CD4-positive, alpha-beta memory T cell (primary cell): ENCODE results near the gene TUBGCP2. TPM values are rescaled to one million over a fixed set of nuclear protein-coding genes. Genes with fewer than 3 reads are reported as not detected.

Source experiments
- CTCF ChIA-PET: fragments of 350-600 bp; sonication (Branson Sonifier 250); formaldehyde crosslinking; loops from one replicate; lab custom pipeline; 2021; ENCODE audit warnings: inconsistent platforms; ENCODE audit not compliant: partially characterized antibody; lab: Charles Lee
- POLR2A ChIA-PET: fragments of 350-600 bp; sonication (Branson Sonifier 250); formaldehyde crosslinking; loops from one replicate; lab custom pipeline; 2021; ENCODE audit not compliant: partially characterized antibody; lab: Charles Lee
- DNase-seq, 5 donors: peaks; one replicate each; pipeline versions ENCODE4 v3.0.0 to v3.0.0-alpha.2; 2020 to 2022; ENCODE audit warnings: mixed read lengths in 1 of 5
- H3K27ac ChIP-seq: one replicate; pipeline ENCODE4 v1.7.0; 2013; ENCODE audit warnings: low read depth, low read length
- H3K27me3 ChIP-seq: 2 replicates; pipeline ENCODE4 v1.7.0; 2013; ENCODE audit warnings: mild to moderate bottlenecking, low read length, moderate library complexity; ENCODE audit not compliant: insufficient read depth
- H3K36me3 ChIP-seq: 2 replicates; pipeline ENCODE4 v1.7.0; 2013; ENCODE audit warnings: mild to moderate bottlenecking, low read length, moderate library complexity; ENCODE audit not compliant: insufficient read depth
- H3K4me1 ChIP-seq: 2 replicates; pipeline ENCODE4 v1.7.0; 2013; ENCODE audit warnings: mild to moderate bottlenecking, low read length, moderate library complexity; ENCODE audit not compliant: insufficient read depth
- H3K4me3 ChIP-seq, 2 donors: one replicate each; pipeline ENCODE4 v1.7.0; 2013; ENCODE audit warnings: low read length in 2 of 2, mild to moderate bottlenecking in 1 of 2
- H3K9me3 ChIP-seq, 2 donors: one replicate each; pipeline ENCODE4 v1.7.0; 2013; ENCODE audit warnings: low read length in 2 of 2, control low read depth in 1 of 2; ENCODE audit not compliant: control insufficient read depth in 1 of 2
- H3K27ac Mint-ChIP-seq, 7 donors: one replicate each; pipeline ENCODE4 v1.8.0; 2020 to 2021; ENCODE audit warnings: mixed read lengths in 7 of 7, mild to moderate bottlenecking in 6 of 7, inconsistent platforms in 3 of 7, moderate library complexity in 3 of 7
- H3K27me3 Mint-ChIP-seq, 2 donors: one replicate each; pipeline ENCODE4 v1.8.0; 2020 to 2021; ENCODE audit warnings: mixed read lengths in 2 of 2
- H3K36me3 Mint-ChIP-seq, 2 donors: one replicate each; pipeline ENCODE4 v1.8.0; 2020 to 2021; ENCODE audit warnings: mixed read lengths in 2 of 2, inconsistent platforms in 1 of 2, mild to moderate bottlenecking in 1 of 2
- H3K4me1 Mint-ChIP-seq, 4 donors: one replicate each; pipeline ENCODE4 v1.8.0; 2020 to 2021; ENCODE audit warnings: mixed read lengths in 4 of 4, mild to moderate bottlenecking in 1 of 4
- H3K4me3 Mint-ChIP-seq, 8 donors: one replicate each; pipeline ENCODE4 v1.8.0; 2020 to 2021; ENCODE audit warnings: mixed read lengths in 8 of 8, mild to moderate bottlenecking in 7 of 8, moderate library complexity in 6 of 8, inconsistent platforms in 3 of 8
- H3K9me3 Mint-ChIP-seq, 8 donors: one replicate each; pipeline ENCODE4 v1.8.0; 2020 to 2021; ENCODE audit warnings: mixed read lengths in 8 of 8, mild to moderate bottlenecking in 5 of 8, inconsistent platforms in 3 of 8, moderate library complexity in 1 of 8
- intact Hi-C: fragments of 100-400 bp; cut with micrococcal nuclease; formaldehyde crosslinking; loops from one replicate; pipeline ENCODE4 v1.15.1; 2023
- polyA plus RNA-seq, 2 donors: library from polyadenylated mRNA; unstranded; fragments of 300-500 nt; fragmentation: Illumina TruSeq; gene quantifications; one replicate each; pipeline ENCODE4 v1.2.3, GENCODE V29; 2021
- total RNA-seq, 2 experiments: library from RNA; stranded (reverse); gene quantifications; one replicate each; pipeline ENCODE4 v1.2.3, GENCODE V29; 2021

TUBGCP2 gene
- total and polyA plus RNA-seq, 4 experiments from 2014 or later: 14.1 to 74.0 (median 53.7) TPM

DNA sequence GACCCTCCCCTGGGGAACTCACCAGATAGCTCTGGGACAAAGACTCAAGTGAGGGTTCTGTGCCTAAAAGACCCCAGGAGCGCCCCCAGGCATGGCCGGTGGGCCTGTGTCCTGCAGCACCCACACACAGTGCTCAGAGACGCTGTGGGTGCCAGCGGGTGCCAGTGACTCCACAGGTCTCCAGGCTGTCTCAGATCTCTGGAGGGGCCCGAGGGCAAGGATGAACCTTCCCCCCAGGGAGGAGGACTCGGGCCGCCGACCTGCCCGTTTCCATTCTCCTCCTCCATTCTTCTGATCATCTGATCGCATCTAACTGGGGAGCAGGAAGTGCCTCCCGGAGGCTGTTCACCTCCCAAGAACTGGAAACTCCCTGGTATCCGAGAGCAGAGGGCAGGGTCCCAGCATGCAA is 33.0 kb downstream of the TUBGCP2 start:
- peak overlapping the region; percentile 94 to 98 (median 97) for H3K27ac Mint-ChIP-seq
- H3K27me3 Mint-ChIP-seq: no peaks in the 10 kb centered on the region
- peaks cover 15 to 53% (median 35%) of the 10 kb centered on the region in 4 donors for H3K4me1 Mint-ChIP-seq
- peak overlapping the region; percentile 99 for H3K27ac ChIP-seq
- peak in 4 of 5 donors; percentile 34 to 70 (median 43) for DNase-seq
- H3K9me3 ChIP-seq: no peaks in the 10 kb centered on the region
- peak overlapping the region; percentile 91 to 92 for H3K4me3 ChIP-seq
- peaks cover 0 to 33% of the 10 kb centered on the region in 2 donors for H3K36me3 Mint-ChIP-seq
- peak overlapping the region; percentile 90 to 94 (median 92) for H3K4me3 Mint-ChIP-seq
- ChIA-PET POLR2A (interaction anchor here (0.7 to 11.6 kb wide), 6 partner anchors 14 to 114 kb away, joined by 3 to 236 read pairs (median 5); partner anchors contain the start of gene CALY), CTCF (interaction anchor here (1.0 to 3.4 kb wide), 6 partner anchors 11 to 54 kb away, joined by 4 to 19 read pairs (median 6); no protein-coding TSS in a partner anchor)
- peaks cover 22% of the 10 kb centered on the region for H3K36me3 ChIP-seq
- peaks cover 50% of the 10 kb centered on the region for H3K4me1 ChIP-seq
- no peaks in the 10 kb centered on the region for H3K27me3 ChIP-seq
- intact Hi-C loops: loop anchor here (1.0 to 2.0 kb wide), 4 partner anchors 11 to 131 kb away; partner anchors contain the start of genes TUBGCP2 and ZNF511
- H3K9me3 Mint-ChIP-seq: no peaks in the 10 kb centered on the region

DNA sequence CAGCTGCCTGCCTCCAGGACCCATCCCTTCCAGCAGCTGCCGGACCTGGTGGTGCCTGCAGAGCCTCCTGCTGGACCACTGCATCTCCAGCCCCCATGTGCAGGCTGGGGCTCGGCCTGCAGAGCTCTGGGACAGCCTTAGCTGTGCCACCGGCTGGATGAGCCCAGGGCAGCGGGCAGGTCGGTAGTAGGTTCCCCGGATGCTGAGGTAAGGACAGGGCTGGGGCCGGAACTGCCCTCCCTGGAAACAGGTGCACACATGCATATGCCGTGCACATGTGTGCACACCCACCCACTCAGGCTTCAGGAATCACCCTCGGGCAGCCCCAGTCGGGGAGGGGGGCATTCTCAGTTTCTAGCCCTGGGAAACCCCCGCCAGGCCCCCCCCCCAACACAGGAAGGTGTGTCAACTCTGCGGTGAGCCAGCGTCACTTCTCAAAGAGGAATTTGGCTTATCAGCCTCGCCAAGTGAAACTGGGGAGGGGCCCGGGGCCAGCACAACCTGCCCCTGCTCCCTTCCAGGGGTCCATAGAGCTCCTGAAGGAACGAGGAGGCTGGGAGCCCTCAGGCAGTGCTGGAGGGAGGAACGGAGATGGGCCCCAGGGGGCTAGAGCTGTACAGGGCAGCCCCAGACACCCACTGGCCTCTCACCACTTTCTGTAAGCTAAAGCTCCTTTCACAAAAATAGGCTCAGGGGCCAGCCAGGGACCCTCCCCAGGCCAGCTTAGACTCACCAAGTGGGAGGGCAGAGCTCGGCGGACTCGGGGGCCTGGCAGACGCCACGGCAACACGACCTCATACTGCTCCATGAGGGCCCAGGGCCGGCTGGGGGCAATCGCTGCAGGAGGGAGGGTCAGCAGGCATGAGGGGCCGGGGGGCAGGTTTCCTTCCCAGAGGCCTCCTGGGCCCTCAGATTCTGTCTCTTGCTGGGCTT is 33.7 kb downstream of the TUBGCP2 start:
- peaks cover 29% of the 10 kb centered on the region for H3K36me3 ChIP-seq

DNA sequence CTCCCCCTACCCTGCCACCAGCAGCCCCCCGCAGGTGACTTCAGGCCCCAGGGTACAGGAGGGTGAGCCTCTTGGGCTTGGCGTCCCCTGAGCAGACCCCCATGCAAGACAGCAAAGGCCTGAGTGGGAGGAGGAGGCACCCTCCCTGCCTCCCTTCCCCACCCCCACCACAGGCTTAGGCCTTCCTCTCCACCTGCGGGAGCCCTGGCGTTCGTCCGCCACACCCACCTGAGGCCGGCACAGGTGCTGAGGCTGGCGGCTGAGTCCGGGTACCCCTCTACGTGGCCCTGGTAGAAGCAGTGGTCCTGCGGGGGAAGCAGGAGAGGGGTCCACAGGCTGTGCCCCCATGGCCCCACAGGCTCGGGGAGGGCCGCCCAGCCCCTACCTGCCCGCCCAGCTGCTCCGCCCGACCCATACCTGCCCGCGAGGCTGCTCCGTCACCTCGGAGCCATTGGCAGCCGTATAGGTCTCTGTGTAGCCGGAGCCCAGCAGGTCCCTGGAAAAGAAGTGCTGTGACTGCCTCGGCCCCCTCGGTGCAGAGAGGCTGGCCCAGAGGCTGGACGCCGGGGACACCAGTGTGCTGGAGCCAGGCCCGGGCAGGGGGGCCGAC is 35.0 kb downstream of the TUBGCP2 start:
- peaks cover 10 to 37% (median 22%) of the 10 kb centered on the region in 4 donors for H3K4me1 Mint-ChIP-seq
- H3K27me3 Mint-ChIP-seq: no peaks in the 10 kb centered on the region
- no peak overlapping the region for H3K4me3 ChIP-seq
- no peak for DNase-seq
- H3K36me3 Mint-ChIP-seq: peaks cover 0 to 34% of the 10 kb centered on the region in 2 donors
- peak overlapping the region; percentile 52 for H3K27ac ChIP-seq
- intact Hi-C loops: loop anchor here (2.0 kb wide), 1 partner anchor 13 kb away; no protein-coding TSS in a partner anchor
- H3K4me1 ChIP-seq: peaks cover 36% of the 10 kb centered on the region
- ChIA-PET POLR2A (interaction anchor here (11.6 kb wide), 1 partner anchor 12 kb away, joined by 236 read pairs; no protein-coding TSS in a partner anchor), CTCF (interaction anchor here (1.2 to 2.6 kb wide), 2 partner anchors 9 to 130 kb away, joined by 3 to 10 read pairs; no protein-coding TSS in a partner anchor)
- H3K27me3 ChIP-seq: no peaks in the 10 kb centered on the region
- H3K27ac Mint-ChIP-seq: peak overlapping the region in 4 of 7 donors; percentile 9 to 65 (median 18)
- no peaks in the 10 kb centered on the region for H3K9me3 ChIP-seq
- H3K36me3 ChIP-seq: peaks cover 40% of the 10 kb centered on the region
- peak overlapping the region in 1 of 8 donors; percentile 30 for H3K4me3 Mint-ChIP-seq
- H3K9me3 Mint-ChIP-seq: no peaks in the 10 kb centered on the region

More for the DNA sequence above, 33.7 kb downstream of the TUBGCP2 start:
- peaks cover 50% of the 10 kb centered on the region for H3K4me1 ChIP-seq
- H3K9me3 Mint-ChIP-seq: no peaks in the 10 kb centered on the region
- H3K4me1 Mint-ChIP-seq: peaks cover 15 to 51% (median 34%) of the 10 kb centered on the region in 4 donors
- H3K9me3 ChIP-seq: no peaks in the 10 kb centered on the region
- ChIA-PET POLR2A (interaction anchor here (0.7 to 11.6 kb wide), 6 partner anchors 13 to 115 kb away, joined by 3 to 236 read pairs (median 5); partner anchors contain the start of gene CALY), CTCF (interaction anchor here (1.1 to 3.4 kb wide), 6 partner anchors 11 to 132 kb away, joined by 3 to 19 read pairs (median 6); no protein-coding TSS in a partner anchor)
- H3K4me3 Mint-ChIP-seq: peak overlapping the region; percentile 90 to 94 (median 92)
- no peaks in the 10 kb centered on the region for H3K27me3 ChIP-seq
- H3K27ac ChIP-seq: peak overlapping the region; percentile 99
- peak overlapping the region; percentile 94 to 98 (median 97) for H3K27ac Mint-ChIP-seq
- no peaks in the 10 kb centered on the region for H3K27me3 Mint-ChIP-seq
- H3K4me3 ChIP-seq: peak overlapping the region; percentile 91 to 92
- H3K36me3 Mint-ChIP-seq: peaks cover 0 to 36% of the 10 kb centered on the region in 2 donors
- intact Hi-C loops: loop anchor here (1.0 to 2.0 kb wide), 4 partner anchors 11 to 131 kb away; partner anchors contain the start of genes TUBGCP2 and ZNF511
- peak; percentile 80 to 96 (median 81) for DNase-seq

GRCh38 chr10:133272964-133273420 is 35.7 kb downstream of the TUBGCP2 start:
- Mint-ChIP-seq H3K36me3 (peaks cover 0 to 30% of the 10 kb centered on the region in 2 donors), H3K4me1 (peaks cover 4 to 31% (median 16%) of the 10 kb centered on the region in 4 donors), H3K9me3 (no peaks in the 10 kb centered on the region), H3K27me3 (no peaks in the 10 kb centered on the region), H3K4me3 (no peak overlapping the region), H3K27ac (peak overlapping the region in 2 of 7 donors; percentile 23 to 57)
- Histone ChIP-seq H3K4me3 (no peak overlapping the region), H3K27me3 (no peaks in the 10 kb centered on the region), H3K27ac (peak overlapping the region; percentile 52), H3K9me3 (no peaks in the 10 kb centered on the region), H3K4me1 (peaks cover 30% of the 10 kb centered on the region), H3K36me3 (peaks cover 45% of the 10 kb centered on the region)
- POLR2A ChIA-PET: interaction anchor here (11.6 kb wide), 1 partner anchor 11 kb away, joined by 236 read pairs; no protein-coding TSS in a partner anchor
- DNase-seq: peak in 1 of 5 donors; percentile 40
- intact Hi-C loops: no loop called here
- CTCF ChIA-PET: interaction anchor here (1.0 kb wide), 1 partner anchor 35 kb away, joined by 3 read pairs; no protein-coding TSS in a partner anchor

DNA sequence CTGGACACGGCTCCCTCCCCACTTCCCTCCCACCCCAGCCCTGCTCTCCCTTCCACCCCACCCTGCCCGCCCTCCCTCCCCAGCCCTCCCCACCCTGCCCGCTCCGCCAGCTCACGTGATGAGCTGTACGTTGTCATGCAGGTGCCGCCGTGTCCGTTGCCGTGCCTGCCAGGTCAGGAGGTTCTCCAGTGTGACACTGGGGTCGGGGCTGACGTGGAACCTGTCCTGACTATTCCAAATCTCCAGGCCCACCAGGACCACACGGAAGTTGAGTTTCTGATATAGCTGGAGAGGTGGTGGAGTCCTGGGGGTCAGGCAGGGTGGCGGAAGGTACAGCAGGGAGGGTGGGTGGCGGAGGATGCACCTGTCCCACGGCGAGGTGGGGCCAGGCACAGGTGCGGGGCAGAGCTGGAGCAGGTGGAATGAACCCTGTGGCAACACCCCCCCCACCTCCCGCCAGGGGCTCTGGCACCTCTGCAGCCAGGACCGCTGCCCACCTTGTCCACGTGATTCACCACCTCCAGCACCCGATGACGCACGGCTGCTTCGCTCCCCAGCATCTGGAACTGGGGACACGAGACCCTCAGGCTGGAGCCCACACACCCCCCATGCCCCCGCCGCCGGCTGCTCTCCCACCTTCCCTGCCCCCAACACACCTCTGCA is 36.2 kb downstream of the TUBGCP2 start:
- no peak overlapping the region for H3K4me3 Mint-ChIP-seq
- Histone ChIP-seq H3K36me3 (peaks cover 45% of the 10 kb centered on the region), H3K4me3 (no peak overlapping the region), H3K27ac (no peak overlapping the region), H3K27me3 (no peaks in the 10 kb centered on the region), H3K4me1 (peaks cover 24% of the 10 kb centered on the region), H3K9me3 (no peaks in the 10 kb centered on the region)
- peaks cover 0 to 25% (median 11%) of the 10 kb centered on the region in 4 donors for H3K4me1 Mint-ChIP-seq
- H3K9me3 Mint-ChIP-seq: no peaks in the 10 kb centered on the region
- ChIA-PET POLR2A (interaction anchor here (0.7 to 11.6 kb wide), 2 partner anchors 11 to 35 kb away, joined by 4 to 236 read pairs; no protein-coding TSS in a partner anchor), CTCF (interaction anchor here (1.0 kb wide), 1 partner anchor 35 kb away, joined by 3 read pairs; no protein-coding TSS in a partner anchor)
- peaks cover 0 to 30% of the 10 kb centered on the region in 2 donors for H3K36me3 Mint-ChIP-seq
- no peaks in the 10 kb centered on the region for H3K27me3 Mint-ChIP-seq
- peak in 1 of 5 donors; percentile 41 for DNase-seq
- intact Hi-C loops: no loop called here
- peak overlapping the region in 2 of 7 donors; percentile 18 to 25 for H3K27ac Mint-ChIP-seq
